HG03520 (cell line): ENCODE measurements around the gene REV3L.
"Not testable (repeated sequence)": the region's sequence is repeated elsewhere in the genome, so short reads cannot be mapped to it uniquely, and the experiment has no call there.

Experiments used
- ATAC-seq: cut with Tn5 transposase; IDR thresholded peaks from one replicate; pipeline ENCODE4 v1.9.1; 2021; ENCODE audit warnings: mild to moderate bottlenecking, moderate library complexity; ENCODE audit not compliant: unreplicated experiment

The REV3L gene

GRCh38 chr6:111306104-111306888 lies 176.7 kb downstream of the REV3L start:
- ATAC-seq, result no peak

GRCh38 chr6:111301946-111302345 lies 181.1 kb downstream of the REV3L start:
- ATAC-seq, result peak; percentile 55

GRCh38 chr6:111300938-111301800 lies 181.8 kb downstream of the REV3L start:
- ATAC-seq, result not testable (repeated sequence)

- ATAC-seq, result no peak
These were observed 185.2 kb downstream of the REV3L start for GRCh38 chr6:111297776-111298175.

GRCh38 chr6:111294374-111294967 lies 188.5 kb downstream of the REV3L start:
- ATAC-seq, result no peak

GRCh38 chr6:111291336-111292259 lies 191.4 kb downstream of the REV3L start:
- no peak for ATAC-seq

GRCh38 chr6:111290689-111291335 lies 192.2 kb downstream of the REV3L start:
- ATAC-seq, result not testable (repeated sequence)

- not testable (repeated sequence) for ATAC-seq
These were observed 198.7 kb downstream of the REV3L start for GRCh38 chr6:111284356-111284755.

- no peak for ATAC-seq
These were observed 199.3 kb downstream of the REV3L start for GRCh38 chr6:111283707-111284106.

GRCh38 chr6:111282515-111282914 lies 200.5 kb downstream of the REV3L start:
- no peak for ATAC-seq

GRCh38 chr6:111280445-111280955 lies 202.5 kb downstream of the REV3L start:
- ATAC-seq, result no peak

- ATAC-seq, result no peak
These were observed 204.3 kb downstream of the REV3L start for GRCh38 chr6:111278731-111279130.

GRCh38 chr6:111277819-111278218 lies 205.2 kb downstream of the REV3L start:
- no peak for ATAC-seq

GRCh38 chr6:111276736-111277135 lies 206.3 kb downstream of the REV3L start:
- no peak for ATAC-seq

GRCh38 chr6:111276335-111276734 lies 206.7 kb downstream of the REV3L start:
- no peak for ATAC-seq

GRCh38 chr6:111274593-111275217 lies 208.3 kb downstream of the REV3L start:
- no peak for ATAC-seq

GRCh38 chr6:111270121-111270520 lies 212.9 kb downstream of the REV3L start:
- ATAC-seq, result no peak

- ATAC-seq, result no peak
These were observed 213.5 kb downstream of the REV3L start for GRCh38 chr6:111269401-111269970.

GRCh38 chr6:111267764-111268333 lies 215.2 kb downstream of the REV3L start:
- no peak for ATAC-seq
